ENCODE data around the gene PDIK1L.
"Not testable (repeated sequence)": the region's sequence is repeated elsewhere in the genome, so short reads cannot be mapped to it uniquely, and the experiment has no call there.

PDIK1L gene

GRCh38 chr1:26083208-26083607, 28.4 kb upstream of the PDIK1L start:
- DNase-seq, result no peak
- no peak overlapping the region for H3K27ac ChIP-seq
- TF ChIP-seq CTCF (IDR thresholded peaks at IDR 0.05; ENCODE audit: low read depth, low read length), result no peak
- H3K36me3 ChIP-seq, result no peaks in the 10 kb centered on the region
- H3K27me3 ChIP-seq (ENCODE audit: insufficient read depth, low read depth, severe bottlenecking), result no peaks in the 10 kb centered on the region
- no peaks in the 10 kb centered on the region for H3K9me3 ChIP-seq (ENCODE audit: severe bottlenecking)
- H3K4me3 ChIP-seq (ENCODE audit: low read depth, low read length), result no peak overlapping the region

DNA sequence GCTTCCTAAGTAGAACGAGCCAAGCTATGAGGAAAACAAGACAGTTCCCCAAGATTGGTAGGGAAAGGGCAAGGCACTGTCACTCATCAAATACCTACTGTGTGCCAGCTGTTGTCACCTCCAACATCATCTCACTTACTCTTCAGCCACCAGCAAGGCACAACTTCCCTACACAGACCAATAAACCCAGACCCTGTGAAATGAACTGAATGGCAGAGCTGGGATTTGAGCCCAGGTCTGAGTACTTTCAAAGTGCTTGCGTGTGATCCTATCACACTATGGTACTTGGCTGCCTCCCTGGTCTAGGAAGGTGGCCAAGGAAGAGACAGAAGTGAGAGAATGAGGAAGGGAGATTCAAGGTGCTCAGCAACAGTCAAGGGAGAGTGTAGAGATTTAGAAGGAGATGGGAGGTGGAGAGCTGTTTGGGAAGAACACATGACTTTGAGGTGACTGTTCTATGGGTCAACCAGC, 27.5 kb upstream of the PDIK1L start:
- Histone ChIP-seq H3K27ac (no peak overlapping the region), H3K27me3 (ENCODE audit: insufficient read depth, low read depth, severe bottlenecking) (no peaks in the 10 kb centered on the region), H3K9me3 (ENCODE audit: severe bottlenecking) (no peaks in the 10 kb centered on the region)

DNA sequence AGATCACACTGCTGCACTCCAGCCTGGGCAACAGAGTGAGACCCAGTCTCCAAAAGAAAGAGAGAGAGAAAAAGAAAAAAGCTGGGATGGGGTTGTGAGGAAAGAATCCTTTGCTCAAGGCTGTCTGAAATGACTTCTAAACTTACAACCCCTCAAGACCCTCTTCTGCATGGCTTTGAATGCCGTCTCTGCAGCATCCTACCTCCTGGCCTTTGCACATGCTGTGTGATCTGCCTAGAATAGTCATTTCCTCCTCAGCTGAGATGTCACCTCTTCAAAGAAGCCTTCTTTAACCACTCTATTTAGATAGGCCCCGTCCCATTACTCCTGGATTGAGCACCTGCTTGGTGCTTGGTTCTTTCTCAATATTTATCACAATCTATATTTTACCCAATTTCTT, 26.8 kb upstream of the PDIK1L start:
- no peak overlapping the region for H3K4me3 ChIP-seq (ENCODE audit: low read depth, low read length)
- TF ChIP-seq CTCF (IDR thresholded peaks at IDR 0.05; ENCODE audit: low read depth, low read length), result no peak
- no peaks in the 10 kb centered on the region for H3K27me3 ChIP-seq (ENCODE audit: insufficient read depth, low read depth, severe bottlenecking)
- no peak for DNase-seq
- H3K9me3 ChIP-seq (ENCODE audit: severe bottlenecking), result peaks cover 2% of the 10 kb centered on the region
- H3K27ac ChIP-seq, result no peak overlapping the region
- H3K36me3 ChIP-seq, result no peaks in the 10 kb centered on the region

More for the DNA sequence above, 27.5 kb upstream of the PDIK1L start:
- no peak overlapping the region for H3K4me3 ChIP-seq (ENCODE audit: low read depth, low read length)
- no peak for DNase-seq
- H3K36me3 ChIP-seq, result no peaks in the 10 kb centered on the region
- no peak for TF ChIP-seq CTCF (IDR thresholded peaks at IDR 0.05; ENCODE audit: low read depth, low read length)

DNA sequence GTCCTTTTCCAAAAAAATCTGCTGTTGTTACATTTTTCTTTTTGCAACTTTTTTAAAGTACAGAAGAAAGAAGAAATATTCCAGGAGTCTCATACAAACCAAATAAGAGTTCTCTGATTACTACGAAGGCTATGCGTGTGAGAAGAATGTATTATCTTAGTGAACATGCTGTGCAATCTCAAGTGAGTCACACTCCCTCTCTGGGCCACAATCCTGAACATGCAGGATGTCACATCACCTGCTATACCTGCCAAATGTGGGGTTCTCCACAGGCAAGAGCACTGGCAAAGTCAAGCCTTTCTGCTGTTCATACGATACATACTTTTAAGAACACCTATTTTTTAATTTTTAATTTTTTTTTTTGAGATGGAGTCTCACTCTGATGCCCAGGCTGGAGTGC, 22.5 kb upstream of the PDIK1L start:
- Histone ChIP-seq H3K36me3 (no peaks in the 10 kb centered on the region), H3K4me3 (ENCODE audit: low read depth, low read length) (no peak overlapping the region), H3K9me3 (ENCODE audit: severe bottlenecking) (peaks cover 2% of the 10 kb centered on the region), H3K27ac (no peak overlapping the region), H3K27me3 (ENCODE audit: insufficient read depth, low read depth, severe bottlenecking) (no peaks in the 10 kb centered on the region)
- no peak for DNase-seq
- TF ChIP-seq CTCF (IDR thresholded peaks at IDR 0.05; ENCODE audit: low read depth, low read length), result no peak

GRCh38 chr1:26090893-26091292, 20.7 kb upstream of the PDIK1L start:
- DNase-seq, result no peak
- no peaks in the 10 kb centered on the region for H3K27me3 ChIP-seq (ENCODE audit: insufficient read depth, low read depth, severe bottlenecking)
- H3K27ac ChIP-seq, result no peak overlapping the region
- no peak overlapping the region for H3K4me3 ChIP-seq (ENCODE audit: low read depth, low read length)
- TF ChIP-seq CTCF (IDR thresholded peaks at IDR 0.05; ENCODE audit: low read depth, low read length), result no peak
- peaks cover 2% of the 10 kb centered on the region for H3K9me3 ChIP-seq (ENCODE audit: severe bottlenecking)
- no peaks in the 10 kb centered on the region for H3K36me3 ChIP-seq

DNA sequence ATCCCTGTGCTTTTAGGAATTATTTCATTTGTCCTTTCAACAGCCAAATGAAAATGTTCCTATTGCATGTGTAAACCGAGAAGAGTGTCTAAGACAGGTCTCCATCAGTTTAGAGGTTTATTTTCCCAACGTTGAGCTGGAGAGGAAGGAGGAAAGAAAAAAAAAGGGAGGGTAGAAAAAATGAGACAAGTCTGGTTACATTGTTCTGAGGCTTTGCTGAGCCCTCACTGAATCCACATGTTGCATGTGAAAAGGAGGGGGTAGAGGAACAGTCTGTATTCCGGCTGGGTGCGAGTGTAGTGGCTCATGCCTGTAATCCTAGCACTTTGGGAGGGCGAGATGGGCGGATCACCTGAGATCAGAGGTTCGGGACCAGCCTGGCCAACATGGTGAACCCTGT, 19.2 kb upstream of the PDIK1L start:
- no peak for TF ChIP-seq CTCF (IDR thresholded peaks at IDR 0.05; ENCODE audit: low read depth, low read length)
- H3K36me3 ChIP-seq, result no peaks in the 10 kb centered on the region
- no peak for DNase-seq
- H3K27ac ChIP-seq, result no peak overlapping the region
- no peak overlapping the region for H3K4me3 ChIP-seq (ENCODE audit: low read depth, low read length)
- H3K27me3 ChIP-seq (ENCODE audit: insufficient read depth, low read depth, severe bottlenecking), result no peaks in the 10 kb centered on the region
- peaks cover 2% of the 10 kb centered on the region for H3K9me3 ChIP-seq (ENCODE audit: severe bottlenecking)

DNA sequence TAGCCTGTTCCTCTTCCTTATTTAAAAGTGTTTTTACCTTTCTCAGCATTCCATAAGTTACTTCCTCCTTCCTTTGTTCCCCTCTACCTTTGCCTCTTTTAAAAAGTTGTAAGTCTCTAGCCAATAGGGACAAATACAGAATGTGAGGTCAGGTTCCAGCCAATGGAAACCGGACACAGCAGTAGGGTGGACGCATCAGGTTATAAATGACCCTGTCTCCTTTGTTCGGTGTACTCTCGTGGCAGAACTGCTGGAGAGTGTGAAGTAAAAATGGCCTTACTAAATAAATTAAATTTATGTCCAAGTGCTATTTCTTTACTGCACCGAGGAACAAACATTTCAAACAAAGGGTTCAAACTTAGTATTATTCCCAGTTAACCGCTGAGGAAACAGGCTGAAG, 18.1 kb upstream of the PDIK1L start:
- DNase-seq; H3K9me3 ChIP-seq (ENCODE audit: severe bottlenecking): not testable (repeated sequence)
- peak overlapping the region; percentile 63 for H3K27ac ChIP-seq

More for the DNA sequence above, 18.1 kb upstream of the PDIK1L start:
- H3K27me3 ChIP-seq (ENCODE audit: insufficient read depth, low read depth, severe bottlenecking); H3K36me3 ChIP-seq; H3K4me3 ChIP-seq (ENCODE audit: low read depth, low read length): not testable (repeated sequence)
